Neural progenitor cell (in vitro differentiated cells): ENCODE measurements around the gene CCDC85C. TPM values are rescaled to one million over a fixed set of nuclear protein-coding genes. Genes with fewer than 3 reads are reported as not detected.

ENCODE experiments used
- DNase-seq: peaks from one replicate; pipeline ENCODE4 v3.0.0-alpha.2; 2016; ENCODE audit warnings: low spot score
- H2AFZ ChIP-seq: fragments of 200-600 bp; sonication (generic); replicated peaks from 2 replicates; pipeline ENCODE4 v1.6.1; 2016; ENCODE audit warnings: antibody characterized with exemption
- H3F3A ChIP-seq: fragments of 200-600 bp; sonication (generic); 2 replicates; pipeline ENCODE4 v1.6.1; 2016; ENCODE audit warnings: antibody characterized with exemption, low read depth
- H3K27ac ChIP-seq: fragments of 200-600 bp; sonication (generic); 2 replicates; pipeline ENCODE4 v1.5.1; 2016; ENCODE audit warnings: mild to moderate bottlenecking
- H3K27me3 ChIP-seq: fragments of 200-600 bp; sonication (generic); 2 replicates; pipeline ENCODE4 v1.6.1; 2016; ENCODE audit warnings: mild to moderate bottlenecking, moderate library complexity
- H3K36me3 ChIP-seq: fragments of 200-600 bp; sonication (generic); 2 replicates; pipeline ENCODE4 v1.5.1; 2016
- H3K4me1 ChIP-seq: fragments of 200-600 bp; sonication (generic); 2 replicates; pipeline ENCODE4 v1.6.1; 2016; ENCODE audit warnings: mixed run types
- H3K4me2 ChIP-seq: fragments of 200-600 bp; sonication (generic); 2 replicates; pipeline ENCODE4 v1.6.1; 2016
- H3K4me3 ChIP-seq: fragments of 200-600 bp; sonication (generic); 2 replicates; pipeline ENCODE4 v1.5.1; 2016
- H3K79me2 ChIP-seq: fragments of 200-600 bp; sonication (generic); 2 replicates; pipeline ENCODE4 v1.6.1; 2016; ENCODE audit warnings: low read depth
- H3K9ac ChIP-seq: fragments of 200-600 bp; sonication (generic); 2 replicates; pipeline ENCODE4 v1.6.1; 2016
- H3K9me3 ChIP-seq: fragments of 200-600 bp; sonication (generic); 2 replicates; pipeline ENCODE4 v1.5.1; 2016; ENCODE audit warnings: low read depth
- H4K20me1 ChIP-seq: fragments of 200-600 bp; sonication (generic); 2 replicates; pipeline ENCODE4 v1.6.1; 2016; ENCODE audit warnings: low read depth
- H3K27ac Mint-ChIP-seq: 3 replicates; pipeline ENCODE4 v1.8.0; 2021; ENCODE audit warnings: mixed read lengths
- H3K27me3 Mint-ChIP-seq: 2 replicates; pipeline ENCODE4 v1.8.0; 2022; ENCODE audit warnings: low read depth, mild to moderate bottlenecking, inconsistent platforms, moderate library complexity, mixed read lengths; ENCODE audit not compliant: insufficient read depth
- H3K36me3 Mint-ChIP-seq: 3 replicates; pipeline ENCODE4 v1.8.0; 2021; ENCODE audit warnings: mixed read lengths
- H3K4me1 Mint-ChIP-seq: 3 replicates; pipeline ENCODE4 v1.8.0; 2021; ENCODE audit warnings: mixed read lengths
- H3K4me3 Mint-ChIP-seq: 3 replicates; pipeline ENCODE4 v1.8.0; 2021; ENCODE audit warnings: mild to moderate bottlenecking, moderate library complexity, mixed read lengths
- H3K9me3 Mint-ChIP-seq: 3 replicates; pipeline ENCODE4 v1.8.0; 2020; ENCODE audit warnings: mixed read lengths
- CTCF ChIP-seq: fragments of 200-600 bp; sonication (generic); IDR thresholded peaks from 2 replicates; pipeline ENCODE4 v1.5.1; 2017; ENCODE audit warnings: antibody characterized with exemption, mild to moderate bottlenecking
- EZH2 ChIP-seq: fragments of 200-600 bp; sonication (generic); IDR thresholded peaks from 2 replicates; pipeline ENCODE4 v1.6.1; 2017; ENCODE audit warnings: antibody characterized with exemption, mild to moderate bottlenecking, moderate library complexity
- EZH2phosphoT487 ChIP-seq: fragments of 200-600 bp; sonication (generic); IDR thresholded peaks from 2 replicates; pipeline ENCODE4 v1.6.1; 2017; ENCODE audit warnings: antibody characterized with exemption
- total RNA-seq: library from RNA; depleted of rRNA; stranded (reverse); fragments of >200 nt; gene quantifications from 2 replicates; pipeline ENCODE4 v1.2.3, GENCODE V29; 2015; ENCODE audit warnings: low replicate concordance

Gene CCDC85C
- total RNA-seq, 1 donor from 2014 or later = 19.0 TPM

DNA sequence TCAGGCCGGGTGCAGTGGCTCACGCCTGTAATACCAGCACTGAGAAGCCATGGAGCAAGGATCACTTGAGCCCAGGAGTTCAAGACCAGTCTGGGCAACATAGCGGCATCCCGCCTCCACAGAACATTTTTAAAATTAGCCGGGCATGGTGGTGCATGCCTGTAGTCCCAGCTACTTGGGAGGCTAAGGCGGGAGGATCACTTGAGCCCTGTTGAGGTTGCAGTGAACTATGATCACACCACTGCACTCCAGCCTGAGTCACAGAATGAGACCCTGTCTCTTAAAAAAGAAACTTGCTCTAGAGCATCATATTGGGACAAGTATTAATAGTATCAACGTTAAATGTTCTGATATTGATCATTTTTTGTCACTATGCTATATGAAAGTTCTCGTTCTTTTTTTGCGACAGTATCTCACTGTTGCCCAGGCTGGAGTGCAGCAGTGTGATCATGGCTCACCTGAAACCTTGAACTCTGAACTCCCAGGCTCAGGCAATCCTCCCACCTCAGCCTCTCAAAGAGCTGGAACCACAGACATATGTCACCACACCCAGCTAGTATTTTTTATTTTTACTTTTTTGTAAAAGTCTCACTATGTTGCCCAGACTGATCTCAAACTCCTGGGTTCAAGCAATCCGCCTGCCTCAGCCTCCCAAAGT, 47.7 kb downstream of the CCDC85C start:
- no peak overlapping the region for H3K9ac ChIP-seq
- Mint-ChIP-seq H3K27ac (peak overlapping the region; percentile 49), H3K9me3 (peaks cover 2% of the 10 kb centered on the region)

DNA sequence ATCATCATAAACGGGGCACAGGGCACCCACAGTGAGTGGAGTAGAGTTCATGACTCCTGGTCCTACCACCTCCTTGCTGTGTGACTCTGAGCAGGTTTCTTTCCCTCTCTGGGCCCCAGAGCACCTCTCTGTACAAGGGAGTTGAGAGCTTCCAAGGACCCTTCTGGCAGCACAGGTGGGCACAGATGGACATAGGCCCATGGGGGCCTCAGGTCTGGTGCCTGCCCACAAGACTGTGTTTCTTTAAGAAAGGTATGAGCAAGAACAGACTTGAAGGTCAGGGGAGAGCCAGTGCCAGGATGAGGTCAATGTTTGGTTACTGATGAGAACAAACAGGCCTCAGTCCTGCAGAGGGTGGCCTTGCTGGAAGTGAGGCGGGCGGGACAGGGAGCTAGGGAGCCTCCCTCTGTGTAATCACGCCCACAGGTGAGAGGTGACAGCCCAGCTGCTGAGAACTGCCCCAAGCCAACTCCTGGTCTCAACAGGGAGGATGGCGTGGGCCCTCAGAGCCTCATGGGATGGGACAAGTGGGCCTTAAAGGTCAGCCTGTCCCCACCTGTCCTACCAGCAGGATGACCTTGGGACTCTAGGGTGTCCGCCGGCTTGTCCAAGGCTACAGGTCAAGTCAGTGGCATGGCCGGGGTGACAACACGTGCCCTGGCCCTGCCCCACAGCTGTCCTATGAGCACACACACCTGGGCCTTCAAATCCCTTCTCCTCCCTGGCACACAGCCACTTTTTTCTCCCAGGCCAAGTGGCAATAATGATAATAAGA, 49.1 kb downstream of the CCDC85C start:
- no peaks in the 10 kb centered on the region for H3K36me3 ChIP-seq
- no peak overlapping the region for H3K4me2 ChIP-seq
- Mint-ChIP-seq H3K36me3 (peaks cover 12% of the 10 kb centered on the region), H3K9me3 (peaks cover 2% of the 10 kb centered on the region), H3K27me3 (peaks cover 14% of the 10 kb centered on the region), H3K4me3 (no peak overlapping the region), H3K27ac (no peak overlapping the region), H3K4me1 (peaks cover 44% of the 10 kb centered on the region)
- no peaks in the 10 kb centered on the region for H3K9me3 ChIP-seq
- H2AFZ ChIP-seq = no peak overlapping the region
- no peak overlapping the region for H3K9ac ChIP-seq
- TF ChIP-seq EZH2phosphoT487 (no peak), CTCF (no peak), EZH2 (no peak)
- DNase-seq = no peak
- H3K4me3 ChIP-seq = no peak overlapping the region
- H4K20me1 ChIP-seq = peaks cover 75% of the 10 kb centered on the region
- no peak overlapping the region for H3K27ac ChIP-seq
- peaks cover 96% of the 10 kb centered on the region for H3K79me2 ChIP-seq
- H3F3A ChIP-seq = no peaks in the 10 kb centered on the region
- peaks cover 4% of the 10 kb centered on the region for H3K4me1 ChIP-seq
- H3K27me3 ChIP-seq = no peaks in the 10 kb centered on the region

More for the DNA sequence above, 47.7 kb downstream of the CCDC85C start:
- TF ChIP-seq EZH2 (no peak), CTCF (no peak), EZH2phosphoT487 (no peak)
- Mint-ChIP-seq H3K4me1 (peaks cover 37% of the 10 kb centered on the region), H3K27me3 (peaks cover 10% of the 10 kb centered on the region), H3K4me3 (no peak overlapping the region), H3K36me3 (peaks cover 12% of the 10 kb centered on the region)
- peaks cover 96% of the 10 kb centered on the region for H3K79me2 ChIP-seq
- peaks cover 73% of the 10 kb centered on the region for H4K20me1 ChIP-seq
- no peak overlapping the region for H3K27ac ChIP-seq
- no peak for DNase-seq
- H3F3A ChIP-seq = no peaks in the 10 kb centered on the region
- no peaks in the 10 kb centered on the region for H3K36me3 ChIP-seq
- H3K9me3 ChIP-seq = no peaks in the 10 kb centered on the region
- H3K4me3 ChIP-seq = no peak overlapping the region
- peaks cover 12% of the 10 kb centered on the region for H3K4me1 ChIP-seq
- no peak overlapping the region for H2AFZ ChIP-seq
- H3K27me3 ChIP-seq = no peaks in the 10 kb centered on the region
- H3K4me2 ChIP-seq = no peak overlapping the region

- H3K27ac ChIP-seq = no peak overlapping the region
- Mint-ChIP-seq H3K27ac (peak overlapping the region; percentile 87), H3K9me3 (peaks cover 2% of the 10 kb centered on the region), H3K4me1 (peaks cover 44% of the 10 kb centered on the region), H3K4me3 (no peak overlapping the region), H3K27me3 (peaks cover 9% of the 10 kb centered on the region), H3K36me3 (peaks cover 12% of the 10 kb centered on the region)
- no peak for DNase-seq
- no peak for TF ChIP-seq EZH2phosphoT487
- no peak for TF ChIP-seq EZH2
- TF ChIP-seq CTCF = no peak
- H3K4me2 ChIP-seq = no peak overlapping the region
- peaks cover 12% of the 10 kb centered on the region for H3K4me1 ChIP-seq
- H3K9me3 ChIP-seq = no peaks in the 10 kb centered on the region
- H3F3A ChIP-seq = no peaks in the 10 kb centered on the region
- peaks cover 77% of the 10 kb centered on the region for H4K20me1 ChIP-seq
- no peaks in the 10 kb centered on the region for H3K27me3 ChIP-seq
- H3K4me3 ChIP-seq = no peak overlapping the region
- H3K36me3 ChIP-seq = no peaks in the 10 kb centered on the region
- no peak overlapping the region for H2AFZ ChIP-seq
- H3K9ac ChIP-seq = no peak overlapping the region
- H3K79me2 ChIP-seq = peaks cover 96% of the 10 kb centered on the region
Observed at GRCh38 chr14:99554184-99554583, 49.8 kb downstream of the CCDC85C start.
